ENCODE results near the gene CCDC69. TPM values are rescaled to one million over a fixed set of nuclear protein-coding genes. Genes with fewer than 3 reads are reported as not detected.

Gene CCDC69
- total and polyA plus RNA-seq, 9 donors, result 38.5 to 104 (median 84.5) TPM

DNA sequence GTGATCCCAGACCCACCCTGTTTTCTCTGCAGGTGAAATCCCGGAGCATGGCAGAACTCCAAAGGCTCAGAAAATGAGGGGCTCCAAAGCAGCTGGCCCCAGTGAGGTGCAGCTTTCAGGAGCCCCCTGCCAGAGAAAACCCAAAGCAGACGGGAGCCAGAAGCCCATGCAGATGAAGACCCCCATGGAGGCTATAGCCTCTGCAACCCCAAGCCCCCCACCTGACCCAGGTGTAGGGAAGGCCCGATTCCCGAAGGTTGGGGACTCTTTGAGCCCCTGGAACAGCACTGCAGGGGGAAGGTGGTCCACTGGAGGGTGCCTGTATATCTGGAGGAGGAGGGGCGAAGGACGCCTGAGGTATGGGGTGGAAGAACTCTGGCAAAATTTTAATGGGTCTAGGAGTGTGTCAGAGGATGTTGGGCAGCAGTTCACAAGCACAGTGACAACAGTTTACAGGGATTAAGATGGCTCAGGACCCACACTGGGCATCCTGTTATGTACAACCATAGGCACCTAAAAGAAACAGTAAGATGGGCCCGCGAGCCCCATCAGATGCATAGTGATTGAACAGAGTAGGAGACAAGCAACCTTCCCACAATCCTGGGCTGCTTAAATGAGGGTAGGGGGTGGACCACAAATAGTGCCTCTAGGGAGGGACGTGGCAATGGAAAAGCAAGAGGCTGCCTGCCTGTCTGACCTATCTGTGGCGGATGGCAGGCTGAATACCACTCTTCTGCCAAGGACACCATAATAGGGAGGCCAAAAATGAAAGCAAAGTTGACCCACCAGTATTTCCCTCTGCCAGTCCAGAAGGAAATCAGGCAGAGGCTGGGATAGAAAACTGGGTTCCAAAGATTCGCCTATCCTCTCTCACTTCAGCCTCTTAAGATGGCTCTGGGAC is 49.9 kb downstream of the CCDC69 start:
- DNase-seq, result no peak
- no peaks in the 10 kb centered on the region for H3K9me3 ChIP-seq (replicated peaks; ENCODE audit: control insufficient read depth, low read depth, low read length)
- H3K27me3 ChIP-seq (ENCODE audit: control insufficient read depth, insufficient read depth, low read length), result no peaks in the 10 kb centered on the region
- peaks cover 16% of the 10 kb centered on the region for H3K4me1 ChIP-seq (ENCODE audit: control insufficient read depth, insufficient read depth, low read length)
- H3K4me3 ChIP-seq (ENCODE audit: low read length), result no peak overlapping the region
- H3K27ac ChIP-seq (ENCODE audit: low read length), result no peak overlapping the region
- 78% methylated on average over 3 of the region's 11 CpGs for WGBS (ENCODE audit: insufficient coverage)
- H3K36me3 ChIP-seq (ENCODE audit: control insufficient read depth, insufficient read depth, low read length), result no peaks in the 10 kb centered on the region

DNA sequence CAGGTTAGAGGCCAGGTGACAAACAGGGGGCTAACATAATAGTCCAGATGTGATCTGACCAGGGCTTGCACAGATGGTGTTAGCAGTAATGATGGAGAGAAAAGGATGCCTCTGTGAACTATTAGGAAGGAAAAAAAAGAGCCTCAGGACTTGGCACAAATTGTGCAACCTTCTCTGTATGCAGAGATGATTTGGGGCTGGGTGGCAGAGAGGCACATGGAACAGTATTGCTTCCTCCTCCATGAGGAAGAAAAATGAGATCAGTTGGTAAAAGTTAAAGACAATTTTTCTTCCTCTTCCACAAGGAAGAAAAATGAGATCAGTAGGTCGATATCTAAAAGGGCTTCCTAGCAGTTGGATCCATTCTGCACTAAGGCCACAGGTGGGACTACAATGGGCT is 52.4 kb downstream of the CCDC69 start:
- peaks cover 17% of the 10 kb centered on the region for H3K4me1 ChIP-seq (ENCODE audit: control insufficient read depth, insufficient read depth, low read length)
- WGBS (ENCODE audit: insufficient coverage), result no CpG with 5 or more reads among the region's 1 CpG
- H3K27me3 ChIP-seq (ENCODE audit: control insufficient read depth, insufficient read depth, low read length), result no peaks in the 10 kb centered on the region
- H3K36me3 ChIP-seq (ENCODE audit: control insufficient read depth, insufficient read depth, low read length), result no peaks in the 10 kb centered on the region
- DNase-seq, result no peak
- no peaks in the 10 kb centered on the region for H3K9me3 ChIP-seq (replicated peaks; ENCODE audit: control insufficient read depth, low read depth, low read length)
- H3K4me3 ChIP-seq (ENCODE audit: low read length), result no peak overlapping the region
- no peak overlapping the region for H3K27ac ChIP-seq (ENCODE audit: low read length)

GRCh38 chr5:151168602-151169344 is 55.1 kb downstream of the CCDC69 start:
- no peaks in the 10 kb centered on the region for H3K36me3 ChIP-seq (ENCODE audit: control insufficient read depth, insufficient read depth, low read length)
- peaks cover 12% of the 10 kb centered on the region for H3K4me1 ChIP-seq (ENCODE audit: control insufficient read depth, insufficient read depth, low read length)
- H3K27me3 ChIP-seq (ENCODE audit: control insufficient read depth, insufficient read depth, low read length), result no peaks in the 10 kb centered on the region
- DNase-seq, result peak; percentile 30
- 52% methylated on average over 7 of the region's 10 CpGs for WGBS (ENCODE audit: insufficient coverage)
- H3K9me3 ChIP-seq (replicated peaks; ENCODE audit: control insufficient read depth, low read depth, low read length), result no peaks in the 10 kb centered on the region
- no peak overlapping the region for H3K27ac ChIP-seq (ENCODE audit: low read length)
- no peak overlapping the region for H3K4me3 ChIP-seq (ENCODE audit: low read length)

- 96% methylated on average over 7 of the region's 9 CpGs for WGBS (ENCODE audit: insufficient coverage)
- DNase-seq, result no peak
- Histone ChIP-seq H3K27me3 (ENCODE audit: control insufficient read depth, insufficient read depth, low read length) (no peaks in the 10 kb centered on the region), H3K4me3 (ENCODE audit: low read length) (no peak overlapping the region), H3K9me3 (replicated peaks; ENCODE audit: control insufficient read depth, low read depth, low read length) (no peaks in the 10 kb centered on the region), H3K36me3 (ENCODE audit: control insufficient read depth, insufficient read depth, low read length) (no peaks in the 10 kb centered on the region), H3K4me1 (ENCODE audit: control insufficient read depth, insufficient read depth, low read length) (peaks cover 11% of the 10 kb centered on the region), H3K27ac (ENCODE audit: low read length) (no peak overlapping the region)
Measured at GRCh38 chr5:151167022-151167421, 56.9 kb downstream of the CCDC69 start.

GRCh38 chr5:151164687-151165392 is 59.1 kb downstream of the CCDC69 start:
- no peaks in the 10 kb centered on the region for H3K27me3 ChIP-seq (ENCODE audit: control insufficient read depth, insufficient read depth, low read length)
- H3K9me3 ChIP-seq (replicated peaks; ENCODE audit: control insufficient read depth, low read depth, low read length), result no peaks in the 10 kb centered on the region
- no peak overlapping the region for H3K27ac ChIP-seq (ENCODE audit: low read length)
- no peaks in the 10 kb centered on the region for H3K36me3 ChIP-seq (ENCODE audit: control insufficient read depth, insufficient read depth, low read length)
- no peak overlapping the region for H3K4me3 ChIP-seq (ENCODE audit: low read length)
- 56% methylated on average over 3 of the region's 8 CpGs for WGBS (ENCODE audit: insufficient coverage)
- peak; percentile 90 for DNase-seq
- peaks cover 11% of the 10 kb centered on the region for H3K4me1 ChIP-seq (ENCODE audit: control insufficient read depth, insufficient read depth, low read length)

- H3K9me3 ChIP-seq (replicated peaks; ENCODE audit: control insufficient read depth, low read depth, low read length), result no peaks in the 10 kb centered on the region
- WGBS (ENCODE audit: insufficient coverage), result no CpG with 5 or more reads among the region's 1 CpG
- no peak for DNase-seq
- no peaks in the 10 kb centered on the region for H3K36me3 ChIP-seq (ENCODE audit: control insufficient read depth, insufficient read depth, low read length)
- peaks cover 8% of the 10 kb centered on the region for H3K4me1 ChIP-seq (ENCODE audit: control insufficient read depth, insufficient read depth, low read length)
- H3K27ac ChIP-seq (ENCODE audit: low read length), result no peak overlapping the region
- no peaks in the 10 kb centered on the region for H3K27me3 ChIP-seq (ENCODE audit: control insufficient read depth, insufficient read depth, low read length)
- H3K4me3 ChIP-seq (ENCODE audit: low read length), result no peak overlapping the region
Measured at GRCh38 chr5:151162776-151163175, 61.1 kb downstream of the CCDC69 start.

DNA sequence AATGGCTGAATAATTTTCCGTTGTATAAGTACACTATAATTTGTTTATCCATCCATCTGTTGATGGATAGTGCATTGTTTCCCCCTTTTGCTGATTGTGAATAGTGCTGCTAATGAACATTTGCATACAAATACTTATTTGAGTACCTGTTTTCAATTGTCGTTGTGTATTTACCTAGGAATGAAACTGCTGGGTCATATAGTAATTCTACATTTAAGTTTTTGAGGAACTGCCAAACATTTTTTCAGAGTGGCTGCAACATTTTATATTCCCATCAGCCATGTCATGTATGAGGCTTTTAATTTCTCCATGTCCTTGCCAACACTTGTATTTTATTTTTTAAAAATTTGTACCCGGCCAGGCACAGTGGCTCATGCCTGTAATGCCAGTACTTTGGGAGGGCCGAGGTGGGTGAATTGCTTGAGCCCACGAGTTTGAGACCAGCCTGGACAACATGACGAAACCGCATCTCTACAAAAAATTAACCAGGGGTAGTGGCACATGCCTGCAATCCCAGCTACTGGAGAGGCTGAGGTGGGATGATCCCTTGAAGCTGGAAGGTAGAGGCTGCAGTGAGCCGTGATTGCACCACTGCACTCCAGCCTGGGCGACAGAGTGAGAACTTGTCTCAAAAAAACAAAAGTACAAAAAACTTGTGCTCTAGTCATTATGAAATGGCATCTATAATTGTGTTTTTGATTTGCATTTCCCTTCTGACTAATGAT is 64.1 kb downstream of the CCDC69 start:
- no peak overlapping the region for H3K27ac ChIP-seq (ENCODE audit: low read length)
- DNase-seq, result no peak
- no peaks in the 10 kb centered on the region for H3K27me3 ChIP-seq (ENCODE audit: control insufficient read depth, insufficient read depth, low read length)
- H3K9me3 ChIP-seq (replicated peaks; ENCODE audit: control insufficient read depth, low read depth, low read length), result no peaks in the 10 kb centered on the region
- H3K36me3 ChIP-seq (ENCODE audit: control insufficient read depth, insufficient read depth, low read length), result peaks cover 3% of the 10 kb centered on the region
- WGBS (ENCODE audit: insufficient coverage), result 85% methylated on average over 2 of the region's 9 CpGs
- no peak overlapping the region for H3K4me3 ChIP-seq (ENCODE audit: low read length)
- H3K4me1 ChIP-seq (ENCODE audit: control insufficient read depth, insufficient read depth, low read length), result peaks cover 27% of the 10 kb centered on the region

- Histone ChIP-seq H3K36me3 (ENCODE audit: control insufficient read depth, insufficient read depth, low read length) (peaks cover 12% of the 10 kb centered on the region), H3K27me3 (ENCODE audit: control insufficient read depth, insufficient read depth, low read length) (no peaks in the 10 kb centered on the region), H3K9me3 (replicated peaks; ENCODE audit: control insufficient read depth, low read depth, low read length) (no peaks in the 10 kb centered on the region), H3K27ac (ENCODE audit: low read length) (peak overlapping the region; percentile 93), H3K4me1 (ENCODE audit: control insufficient read depth, insufficient read depth, low read length) (peaks cover 30% of the 10 kb centered on the region), H3K4me3 (ENCODE audit: low read length) (peak overlapping the region; percentile 95)
- peak; percentile 43 for DNase-seq
- WGBS (ENCODE audit: insufficient coverage), result 17% methylated on average over 4 of the region's 6 CpGs
Measured at GRCh38 chr5:151158287-151158661, 65.6 kb downstream of the CCDC69 start.

DNA sequence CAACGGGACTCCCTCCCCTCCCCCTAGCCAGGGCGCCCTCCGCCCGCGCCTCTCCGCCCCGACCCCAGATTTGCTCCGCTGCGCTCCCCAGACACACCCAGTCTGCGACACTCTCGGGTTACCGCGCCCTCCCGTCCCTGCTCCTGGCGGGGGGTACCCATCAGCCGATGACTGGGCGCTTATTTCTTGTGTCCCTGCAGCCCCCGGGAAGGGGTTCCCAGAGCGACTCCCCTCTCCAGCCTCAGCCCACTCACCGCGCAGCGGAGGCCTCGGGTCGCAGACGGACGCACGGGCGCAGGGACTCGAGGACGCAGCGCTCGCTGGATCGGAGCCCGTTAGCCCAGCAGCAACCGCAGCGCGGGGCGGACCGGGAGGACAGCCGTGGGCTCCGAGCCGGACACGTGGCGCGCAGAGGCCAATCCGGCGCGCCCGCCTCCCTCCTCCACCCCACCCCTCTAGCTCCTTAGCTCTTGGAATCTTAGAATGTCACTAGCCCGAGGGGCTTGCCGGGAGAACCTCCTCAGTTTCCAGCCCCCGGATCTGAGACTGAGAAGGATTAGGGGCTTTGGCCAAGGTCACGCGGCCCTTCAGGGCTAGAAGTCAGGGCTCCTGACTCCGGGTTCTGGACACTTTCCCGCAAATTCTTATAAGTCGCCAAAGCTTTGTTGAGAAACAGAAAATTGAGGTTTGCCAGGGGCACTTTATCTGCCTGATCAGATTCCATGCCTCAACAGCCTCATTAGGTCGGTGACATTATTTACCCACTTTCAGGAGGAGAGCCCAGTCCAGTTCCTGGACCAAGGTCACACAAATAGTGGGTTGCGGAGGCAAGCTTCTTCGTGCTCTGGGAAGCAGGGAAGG is 66.2 kb downstream of the CCDC69 start, which contains the start of gene ANXA6:
ANXA6 (minus strand) TSS at position 354 of the 861 bp plus-strand sequence. CDS start 9,878 bp downstream, outside the sequence.
- Histone ChIP-seq H3K4me3 (ENCODE audit: low read length) (peak within 1 kb of the TSS; percentile 95), H3K4me1 (ENCODE audit: control insufficient read depth, insufficient read depth, low read length) (peaks cover 34% of the 10 kb centered on the region), H3K36me3 (ENCODE audit: control insufficient read depth, insufficient read depth, low read length) (peaks cover 16% of the 10 kb centered on the region), H3K27me3 (ENCODE audit: control insufficient read depth, insufficient read depth, low read length) (no peaks in the 10 kb centered on the region), H3K27ac (ENCODE audit: low read length) (peak within 1 kb of the TSS; percentile 93), H3K9me3 (replicated peaks; ENCODE audit: control insufficient read depth, low read depth, low read length) (no peaks in the 10 kb centered on the region)
- peak; percentile 94 for DNase-seq
- WGBS (ENCODE audit: insufficient coverage), result under 1% methylated on average over 56 of the region's 60 CpGs
